SU-DHL-6 (cell line): ENCODE measurements around the gene OPA3.

ENCODE experiments used
- H2AFZ ChIP-seq: fragments of 200-600 bp; sonication (generic); 2 replicates; pipeline ENCODE4 v1.6.1; 2014; ENCODE audit warnings: low read depth, mild to moderate bottlenecking, moderate library complexity, mixed read lengths, antibody characterized with exemption, low read length; ENCODE audit not compliant: severe bottlenecking
- H3F3A ChIP-seq: fragments of 200-600 bp; shearing (Covaris generic); 2 replicates; pipeline ENCODE4 v1.6.0; 2016; ENCODE audit warnings: antibody characterized with exemption, mild to moderate bottlenecking; ENCODE audit not compliant: insufficient read depth
- H3K27ac ChIP-seq: fragments of 200-600 bp; sonication (generic); 2 replicates; pipeline ENCODE4 v1.5.1; 2016; ENCODE audit warnings: low read depth, mild to moderate bottlenecking, low read length, moderate library complexity, mixed read lengths
- H3K27me3 ChIP-seq: fragments of 200-600 bp; sonication (generic), shearing (Covaris generic); 2 replicates; pipeline ENCODE4 v1.6.0; 2014; ENCODE audit warnings: mild to moderate bottlenecking, low read length
- H3K36me3 ChIP-seq: fragments of 200-600 bp; sonication (generic); 2 replicates; pipeline ENCODE4 v1.6.1; 2014; ENCODE audit warnings: mild to moderate bottlenecking, low read length, mixed read lengths
- H3K4me2 ChIP-seq: fragments of 300-600, 200-600 bp; shearing (Covaris generic), sonication (generic); 2 replicates; pipeline ENCODE4 v1.6.0; 2014; ENCODE audit warnings: low read length, low read depth, mild to moderate bottlenecking; ENCODE audit not compliant: poor library complexity, severe bottlenecking
- H3K4me3 ChIP-seq: fragments of 200-600 bp; sonication (generic); 2 replicates; pipeline ENCODE4 v1.5.1; 2014; ENCODE audit warnings: antibody characterized with exemption, low read length, mild to moderate bottlenecking, mixed read lengths; ENCODE audit not compliant: insufficient read depth, poor library complexity, severe bottlenecking
- H3K79me2 ChIP-seq: fragments of 200-600 bp; sonication (generic); 2 replicates; pipeline ENCODE4 v1.6.1; 2014; ENCODE audit warnings: mild to moderate bottlenecking, low read length, moderate library complexity; ENCODE audit not compliant: insufficient read depth
- H3K9ac ChIP-seq: fragments of 200-600 bp; sonication (generic); 2 replicates; pipeline ENCODE4 v1.7.0; 2014; ENCODE audit warnings: mild to moderate bottlenecking, low read length
- H3K9me2 ChIP-seq: fragments of 200-600 bp; sonication (generic); replicated peaks from 2 replicates; pipeline ENCODE4 v1.6.1; 2014; ENCODE audit warnings: low read length; ENCODE audit not compliant: insufficient read depth
- H3K9me3 ChIP-seq: fragments of 200-600 bp; sonication (generic); 2 replicates; pipeline ENCODE4 v1.6.1; 2014; ENCODE audit warnings: low read length, mixed read lengths; ENCODE audit not compliant: insufficient read depth
- H4K20me1 ChIP-seq: fragments of 200-600 bp; sonication (generic); 2 replicates; pipeline ENCODE4 v1.6.1; 2014; ENCODE audit warnings: low read depth, mild to moderate bottlenecking, antibody characterized with exemption, low read length, moderate library complexity, mixed read lengths
- EZH2phosphoT487 ChIP-seq: fragments of 200-600 bp; sonication (generic), shearing (Covaris generic); conservative IDR thresholded peaks from 2 replicates; pipeline ENCODE4 v1.6.1; 2018; ENCODE audit warnings: mild to moderate bottlenecking, antibody characterized with exemption, low read length, moderate library complexity, mixed read lengths
- TF ChIP-seq, protein P1 (sequence below): fragments of 200-600 bp; sonication (generic); IDR thresholded peaks from one replicate; pipeline ENCODE4 v1.5.1; 2017; ENCODE audit warnings: antibody characterized with exemption, mild to moderate bottlenecking, low read length, moderate library complexity; ENCODE audit not compliant: insufficient read depth, poor library complexity, severe bottlenecking

OPA3 gene

DNA sequence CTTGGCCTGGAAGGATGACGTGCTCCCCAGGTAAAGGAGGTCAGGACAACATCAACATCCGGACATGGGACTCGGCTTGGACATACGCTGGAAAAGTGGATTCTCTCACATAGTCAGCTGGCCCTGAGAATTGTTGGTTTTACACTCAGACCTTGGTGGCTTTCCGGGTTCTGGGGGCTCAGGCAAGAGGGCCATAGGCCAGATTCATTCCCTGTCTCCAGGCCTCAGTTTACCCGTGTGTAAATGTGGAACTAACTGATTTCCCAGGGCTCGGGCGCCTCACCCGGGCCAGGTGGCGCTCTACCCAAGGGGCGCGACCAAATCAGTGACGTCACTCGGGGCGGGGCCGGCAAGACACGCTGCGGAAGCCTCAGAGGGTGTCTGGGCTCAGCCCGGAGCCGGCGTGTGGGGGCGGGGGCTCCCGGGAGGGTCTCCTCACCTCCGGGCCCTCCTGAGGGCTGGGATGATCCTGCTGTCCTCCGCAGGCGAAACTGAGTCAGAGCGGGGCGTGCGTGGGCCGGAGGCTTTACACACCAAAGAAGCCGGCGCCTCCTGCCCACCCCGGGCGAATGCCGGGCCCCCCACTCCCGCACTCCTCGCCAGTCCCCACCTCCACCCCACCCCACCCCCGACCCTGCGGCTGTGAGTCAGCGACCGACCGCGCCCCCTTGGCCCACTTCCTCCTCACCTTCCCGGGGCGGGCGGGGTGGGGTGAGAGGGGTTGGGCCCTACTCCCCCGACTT lies 78.2 kb downstream of the OPA3 start:
- Histone ChIP-seq H3K79me2 (peaks cover 34% of the 10 kb centered on the region), H3K4me3 (peak overlapping the region; percentile 95), H3K4me2 (peak overlapping the region; percentile 98), H3K27me3 (no peaks in the 10 kb centered on the region), H4K20me1 (no peaks in the 10 kb centered on the region), H2AFZ (peak overlapping the region; percentile 98), H3K36me3 (no peaks in the 10 kb centered on the region), H3F3A (peaks cover 12% of the 10 kb centered on the region), H3K27ac (peak overlapping the region; percentile 90), H3K9me2 (no peaks in the 10 kb centered on the region), H3K9me3 (no peaks in the 10 kb centered on the region), H3K9ac (peak overlapping the region; percentile 88)
- TF ChIP-seq EZH2phosphoT487, result no peak
- TF ChIP-seq, protein P1, sequence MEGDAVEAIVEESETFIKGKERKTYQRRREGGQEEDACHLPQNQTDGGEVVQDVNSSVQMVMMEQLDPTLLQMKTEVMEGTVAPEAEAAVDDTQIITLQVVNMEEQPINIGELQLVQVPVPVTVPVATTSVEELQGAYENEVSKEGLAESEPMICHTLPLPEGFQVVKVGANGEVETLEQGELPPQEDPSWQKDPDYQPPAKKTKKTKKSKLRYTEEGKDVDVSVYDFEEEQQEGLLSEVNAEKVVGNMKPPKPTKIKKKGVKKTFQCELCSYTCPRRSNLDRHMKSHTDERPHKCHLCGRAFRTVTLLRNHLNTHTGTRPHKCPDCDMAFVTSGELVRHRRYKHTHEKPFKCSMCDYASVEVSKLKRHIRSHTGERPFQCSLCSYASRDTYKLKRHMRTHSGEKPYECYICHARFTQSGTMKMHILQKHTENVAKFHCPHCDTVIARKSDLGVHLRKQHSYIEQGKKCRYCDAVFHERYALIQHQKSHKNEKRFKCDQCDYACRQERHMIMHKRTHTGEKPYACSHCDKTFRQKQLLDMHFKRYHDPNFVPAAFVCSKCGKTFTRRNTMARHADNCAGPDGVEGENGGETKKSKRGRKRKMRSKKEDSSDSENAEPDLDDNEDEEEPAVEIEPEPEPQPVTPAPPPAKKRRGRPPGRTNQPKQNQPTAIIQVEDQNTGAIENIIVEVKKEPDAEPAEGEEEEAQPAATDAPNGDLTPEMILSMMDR, result peak; percentile 61

- Histone ChIP-seq H3F3A (peaks cover 12% of the 10 kb centered on the region), H3K4me2 (peak overlapping the region; percentile 98), H3K27ac (0 out of 2 replicates have a peak overlapping the region, but pooled peaks have one; percentile 90), H3K9ac (peak overlapping the region; percentile 88), H3K9me3 (no peaks in the 10 kb centered on the region), H3K79me2 (peaks cover 31% of the 10 kb centered on the region), H4K20me1 (no peaks in the 10 kb centered on the region), H2AFZ (peak overlapping the region; percentile 65), H3K36me3 (no peaks in the 10 kb centered on the region), H3K9me2 (no peaks in the 10 kb centered on the region), H3K4me3 (peak overlapping the region; percentile 95), H3K27me3 (no peaks in the 10 kb centered on the region)
- no peak for TF ChIP-seq EZH2phosphoT487
- TF ChIP-seq, protein P1, result no peak
Measured at GRCh38 chr19:45505996-45506245, 78.7 kb downstream of the OPA3 start.

DNA sequence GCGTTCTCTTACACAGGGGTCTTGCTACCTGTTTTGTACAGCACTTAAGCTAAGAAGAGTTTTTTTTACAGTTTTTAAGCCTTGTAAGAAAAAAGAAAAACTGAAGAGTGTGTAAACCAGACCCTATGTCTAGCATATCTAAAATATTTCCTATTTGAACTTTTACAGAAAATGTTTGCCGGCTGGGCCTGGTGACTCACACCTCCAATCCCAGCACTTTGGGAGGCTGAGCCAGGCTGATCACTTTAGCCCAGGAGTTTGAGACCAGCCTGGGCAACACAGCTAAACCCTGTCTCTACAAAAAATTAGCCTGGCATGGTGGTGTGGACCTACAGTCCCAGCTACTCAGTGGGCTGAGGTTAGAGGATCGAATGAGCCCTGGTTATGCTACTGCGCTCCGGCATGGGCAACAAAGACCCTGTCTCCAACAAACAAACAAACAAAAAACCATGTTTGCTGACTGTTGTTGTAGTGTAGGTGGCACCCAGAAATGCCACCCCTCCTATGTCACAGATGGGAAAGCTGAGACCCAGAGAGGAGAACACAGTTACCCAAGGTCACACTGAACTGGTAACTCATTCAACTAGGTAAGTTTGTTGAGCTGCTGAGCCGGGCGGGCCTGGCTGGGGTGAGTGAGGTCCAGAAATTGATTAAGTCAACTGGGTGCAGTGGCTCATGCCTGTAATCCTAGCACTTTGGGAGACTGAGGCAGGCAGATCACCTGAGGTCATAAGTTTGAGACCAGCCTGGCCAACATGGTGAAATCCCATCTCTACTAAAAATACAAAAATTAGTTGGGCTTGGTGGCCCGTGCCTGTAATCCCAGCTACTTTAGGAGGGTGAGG lies 79.2 kb downstream of the OPA3 start:
- Histone ChIP-seq H3K9ac (peak overlapping the region; percentile 88; the same call in 1 of the 2 replicates), H3K27me3 (no peaks in the 10 kb centered on the region), H3K9me3 (no peaks in the 10 kb centered on the region), H3K27ac (no peak overlapping the region), H3K4me2 (peak overlapping the region; percentile 98), H3K79me2 (peaks cover 26% of the 10 kb centered on the region), H3K4me3 (no peak overlapping the region), H2AFZ (no peak overlapping the region), H3K36me3 (no peaks in the 10 kb centered on the region), H4K20me1 (no peaks in the 10 kb centered on the region), H3F3A (peaks cover 12% of the 10 kb centered on the region), H3K9me2 (no peaks in the 10 kb centered on the region)
- TF ChIP-seq, protein P1, result no peak
- TF ChIP-seq EZH2phosphoT487, result no peak
